A673 (cell line): ENCODE measurements around the gene MOB2. TPM values are rescaled to one million over a fixed set of nuclear protein-coding genes. Genes with fewer than 3 reads are reported as not detected.

Experiments used
- BruUV-seq: library from RNA; stranded (reverse); fragments of 400-500 nt; replicated peaks from 2 replicates; lab custom pipeline; 2021; lab: Mats Ljungman, UMichigan
- CTCF ChIA-PET: fragments of 300-600 bp; sonication (Branson Sonifier 250); formaldehyde crosslinking; loops from one replicate; lab custom pipeline; 2022; ENCODE audit warnings: antibody characterized with exemption; lab: Charles Lee
- POLR2A ChIA-PET: fragments of 300-600 bp; sonication (Branson Sonifier 250); formaldehyde crosslinking; loops from one replicate; lab custom pipeline; 2022; ENCODE audit warnings: antibody characterized with exemption; ENCODE audit not compliant: low non-redundant PET; lab: Charles Lee
- DNase-seq: peaks from one replicate; pipeline ENCODE4 v3.0.0-alpha.2; 2015; ENCODE audit warnings: low spot score
- H3K27ac ChIP-seq: fragments of 200-600 bp; sonication (generic); 2 replicates; pipeline ENCODE4 v1.5.1; 2016; ENCODE audit warnings: mixed run types, low read depth, mild to moderate bottlenecking, mixed read lengths, antibody characterized with exemption, low read length; ENCODE audit not compliant: poor library complexity, severe bottlenecking
- H3K27me3 ChIP-seq: fragments of 200-600 bp; sonication (generic); replicated peaks from 2 replicates; pipeline ENCODE4 v1.6.1; 2017; ENCODE audit warnings: mixed run types, low read depth, mild to moderate bottlenecking, mixed read lengths, antibody characterized with exemption, low read length; ENCODE audit not compliant: insufficient read depth, poor library complexity
- H3K36me3 ChIP-seq: fragments of 200-600 bp; sonication (generic); 2 replicates; pipeline ENCODE4 v1.6.1; 2016; ENCODE audit warnings: mixed run types, mild to moderate bottlenecking, mixed read lengths, antibody characterized with exemption, low read length; ENCODE audit not compliant: insufficient read depth, poor library complexity, severe bottlenecking
- H3K4me1 ChIP-seq: fragments of 200-600 bp; sonication (generic); 2 replicates; pipeline ENCODE4 v1.6.1; 2017; ENCODE audit warnings: mixed run types, mild to moderate bottlenecking, mixed read lengths, antibody characterized with exemption, low read length; ENCODE audit not compliant: insufficient read depth, poor library complexity, severe bottlenecking
- H3K4me3 ChIP-seq: fragments of 200-600 bp; sonication (generic); 2 replicates; pipeline ENCODE4 v1.5.1; 2016; ENCODE audit warnings: low read depth, mixed run types, mild to moderate bottlenecking, mixed read lengths, low read length; ENCODE audit not compliant: poor library complexity, severe bottlenecking
- H3K9me3 ChIP-seq: fragments of 200-600 bp; sonication (generic); 2 replicates; pipeline ENCODE4 v1.6.1; 2016; ENCODE audit warnings: mixed run types, low read depth, mild to moderate bottlenecking, mixed read lengths, antibody characterized with exemption, low read length; ENCODE audit not compliant: poor library complexity, severe bottlenecking
- CTCF ChIP-seq: fragments of 300-800, 200-600 bp; sonication (generic); conservative IDR thresholded peaks from 2 replicates; pipeline ENCODE4 v1.5.1; 2017; ENCODE audit warnings: low read depth, mild to moderate bottlenecking, antibody characterized with exemption, low read length, moderate library complexity, mixed read lengths
- EZH2 ChIP-seq: fragments of 200-600 bp; sonication (generic); IDR thresholded peaks from 2 replicates; pipeline ENCODE4 v1.6.1; 2017; ENCODE audit warnings: borderline replicate concordance, low read depth, mild to moderate bottlenecking, mixed read lengths, antibody characterized with exemption, low read length; ENCODE audit not compliant: poor library complexity, severe bottlenecking
- intact Hi-C: fragments of 100-400 bp; cut with micrococcal nuclease; formaldehyde crosslinking; loops from one replicate; pipeline ENCODE4 v1.10.0; 2022; ENCODE audit not compliant: unreplicated experiment
- total RNA-seq: library from RNA; stranded (reverse); gene quantifications from 2 replicates; pipeline ENCODE4 v1.2.3, GENCODE V29; 2021

MOB2 gene
- total RNA-seq, 1 experiment from 2014 or later = 14.7 TPM

GRCh38 chr11:1445741-1446445 lies 40.7 kb downstream of the MOB2 start:
- BruUV-seq = no TSS peak
- POLR2A ChIA-PET = no interaction called here
- CTCF ChIA-PET = no interaction called here

GRCh38 chr11:1444823-1445422 lies 41.7 kb downstream of the MOB2 start:
- H3K9me3 ChIP-seq = no peaks in the 10 kb centered on the region
- ChIA-PET POLR2A (no interaction called here), CTCF (no interaction called here)
- DNase-seq = no peak
- TF ChIP-seq CTCF = no peak
- TF ChIP-seq EZH2 = no peak
- intact Hi-C loops = no loop called here
- H3K27me3 ChIP-seq = no peaks in the 10 kb centered on the region
- H3K4me3 ChIP-seq = no peak overlapping the region
- H3K4me1 ChIP-seq = no peaks in the 10 kb centered on the region
- H3K27ac ChIP-seq = no peak overlapping the region
- BruUV-seq = no TSS peak
- no peaks in the 10 kb centered on the region for H3K36me3 ChIP-seq

More at GRCh38 chr11:1445741-1446445, 40.7 kb downstream of the MOB2 start:
- Histone ChIP-seq H3K27ac (no peak overlapping the region), H3K4me1 (no peaks in the 10 kb centered on the region), H3K27me3 (no peaks in the 10 kb centered on the region), H3K4me3 (no peak overlapping the region), H3K9me3 (no peaks in the 10 kb centered on the region), H3K36me3 (no peaks in the 10 kb centered on the region)
- DNase-seq = no peak
- TF ChIP-seq CTCF = no peak
- no peak for TF ChIP-seq EZH2
- intact Hi-C loops = no loop called here

DNA sequence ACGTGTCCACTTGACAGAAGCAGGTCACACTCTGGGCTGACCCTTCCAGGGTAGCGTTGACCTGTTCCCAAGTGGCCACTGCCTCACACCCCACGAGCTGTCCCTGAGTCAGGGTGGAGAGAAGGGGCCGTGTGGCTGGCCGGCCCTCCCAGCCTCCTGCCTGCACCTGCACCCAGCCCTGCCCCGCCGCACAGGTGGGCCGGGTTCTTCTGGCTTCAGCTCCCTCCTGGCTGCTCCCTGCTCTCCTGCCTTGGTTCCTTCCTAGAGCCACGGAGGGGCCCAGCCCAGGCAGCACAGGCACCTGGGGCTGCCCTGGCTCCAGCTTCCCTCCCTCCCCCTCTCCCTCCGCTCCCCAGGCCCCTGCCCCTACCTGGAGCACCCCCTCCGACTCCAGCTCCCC lies 42.3 kb downstream of the MOB2 start:
- CTCF ChIA-PET = no interaction called here
- DNase-seq = no peak
- POLR2A ChIA-PET = no interaction called here

More for the DNA sequence above, 42.3 kb downstream of the MOB2 start:
- intact Hi-C loops = no loop called here
- TF ChIP-seq EZH2 = no peak
- TF ChIP-seq CTCF = no peak
- H3K4me3 ChIP-seq = no peak overlapping the region
- H3K4me1 ChIP-seq = no peaks in the 10 kb centered on the region
- H3K9me3 ChIP-seq = no peaks in the 10 kb centered on the region
- no peak overlapping the region for H3K27ac ChIP-seq
- no TSS peak for BruUV-seq
- no peaks in the 10 kb centered on the region for H3K36me3 ChIP-seq
- no peaks in the 10 kb centered on the region for H3K27me3 ChIP-seq
